ENCODE results near the gene TBC1D22B. TPM values are rescaled to one million over a fixed set of nuclear protein-coding genes. Genes with fewer than 3 reads are reported as not detected.
"Not testable (repeated sequence)": the region's sequence is repeated elsewhere in the genome, so short reads cannot be mapped to it uniquely, and the experiment has no call there.

TBC1D22B gene
- total RNA-seq, 1 experiment from 2014 or later = 6.6 TPM

DNA sequence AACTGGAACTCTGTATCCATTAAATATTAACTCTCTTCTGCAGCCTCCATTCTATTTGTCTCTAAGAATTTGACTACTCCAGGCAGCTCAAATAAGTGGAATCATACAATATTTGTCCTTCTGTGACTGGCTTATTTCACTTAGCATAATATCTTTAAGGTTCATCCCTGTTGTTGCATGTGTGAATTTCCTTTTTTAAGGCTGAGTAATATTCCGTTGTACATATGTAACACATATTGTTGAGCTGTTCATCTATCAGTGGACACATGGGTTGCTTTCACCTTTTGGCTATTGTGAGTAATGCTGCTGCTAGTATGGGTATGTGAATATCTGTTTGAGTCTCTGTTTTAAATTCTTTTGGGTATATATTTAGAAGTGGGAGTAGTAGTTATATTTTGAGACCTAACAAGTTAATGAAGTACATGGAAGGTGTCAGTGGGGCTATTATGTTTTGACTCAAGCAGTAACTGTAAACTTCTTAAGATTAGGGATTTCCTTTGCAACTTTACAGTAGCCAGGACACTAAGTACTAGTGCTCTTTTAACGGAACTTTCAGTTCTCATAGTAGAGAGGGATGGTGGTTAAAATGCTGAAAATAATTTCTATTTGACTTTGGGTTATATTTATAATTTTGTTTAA is 30.1 kb downstream of the TBC1D22B start:
- peaks cover 65% of the 10 kb centered on the region for H3K36me3 ChIP-seq
- no peaks in the 10 kb centered on the region for H3K9me3 ChIP-seq (replicated peaks)
- DNase-seq (ENCODE audit: low read depth in 1 of 2, low spot score in 2 of 2) = no peak
- no peak overlapping the region for H3K27ac ChIP-seq
- H3K4me3 ChIP-seq = no peak overlapping the region
- no peaks in the 10 kb centered on the region for H3K27me3 ChIP-seq (replicated peaks)
- H3K4me1 ChIP-seq (replicated peaks) = no peaks in the 10 kb centered on the region

DNA sequence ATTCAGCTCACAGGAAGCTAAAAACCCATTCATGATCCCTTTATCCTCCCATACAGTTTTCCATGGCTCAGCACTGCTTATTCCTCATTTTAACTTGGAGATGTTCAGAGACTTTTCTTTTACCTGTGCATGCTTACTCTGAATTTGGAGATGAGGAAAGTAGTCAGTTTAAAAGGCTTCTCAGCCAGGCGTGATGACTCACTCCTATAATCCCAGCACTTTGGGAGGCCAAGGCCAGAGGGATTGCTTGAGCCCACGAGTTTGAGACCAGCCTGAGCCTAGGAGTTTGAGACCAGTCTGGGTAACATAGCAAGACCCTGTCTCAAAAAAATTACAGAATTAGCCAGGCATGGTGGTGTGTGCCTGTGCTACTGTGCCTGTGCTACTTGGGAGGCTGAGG is 30.7 kb downstream of the TBC1D22B start:
- Histone ChIP-seq H3K27me3 (replicated peaks) (no peaks in the 10 kb centered on the region), H3K36me3 (peaks cover 62% of the 10 kb centered on the region), H3K4me1 (replicated peaks) (no peaks in the 10 kb centered on the region), H3K4me3 (no peak overlapping the region), H3K27ac (no peak overlapping the region), H3K9me3 (replicated peaks) (no peaks in the 10 kb centered on the region)
- DNase-seq (ENCODE audit: low read depth in 1 of 2, low spot score in 2 of 2) = no peak

DNA sequence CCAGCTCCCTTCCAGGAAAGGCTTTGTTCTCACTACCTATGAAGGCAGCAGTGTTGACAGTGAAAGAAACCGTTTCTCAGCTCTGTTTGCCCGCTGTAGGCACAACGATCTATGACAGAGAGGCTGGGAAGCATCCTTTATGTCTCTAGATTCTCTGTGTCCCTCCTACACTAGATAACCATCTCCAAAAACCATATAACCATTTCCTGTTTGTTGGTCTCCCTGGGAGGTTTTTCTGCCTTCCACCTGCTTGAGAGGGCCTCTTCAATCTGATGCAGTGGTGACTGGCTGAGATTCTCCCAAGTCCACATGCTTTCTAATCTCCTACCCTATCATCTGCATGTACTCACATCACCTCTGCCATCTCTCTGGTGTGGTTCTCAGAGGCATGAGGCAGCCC is 32.4 kb downstream of the TBC1D22B start:
- H3K36me3 ChIP-seq = peaks cover 59% of the 10 kb centered on the region
- H3K4me1 ChIP-seq (replicated peaks) = no peaks in the 10 kb centered on the region
- H3K27ac ChIP-seq = no peak overlapping the region
- no peaks in the 10 kb centered on the region for H3K27me3 ChIP-seq (replicated peaks)
- no peaks in the 10 kb centered on the region for H3K9me3 ChIP-seq (replicated peaks)
- H3K4me3 ChIP-seq = no peak overlapping the region
- no peak for DNase-seq (ENCODE audit: low read depth in 1 of 2, low spot score in 2 of 2)

DNA sequence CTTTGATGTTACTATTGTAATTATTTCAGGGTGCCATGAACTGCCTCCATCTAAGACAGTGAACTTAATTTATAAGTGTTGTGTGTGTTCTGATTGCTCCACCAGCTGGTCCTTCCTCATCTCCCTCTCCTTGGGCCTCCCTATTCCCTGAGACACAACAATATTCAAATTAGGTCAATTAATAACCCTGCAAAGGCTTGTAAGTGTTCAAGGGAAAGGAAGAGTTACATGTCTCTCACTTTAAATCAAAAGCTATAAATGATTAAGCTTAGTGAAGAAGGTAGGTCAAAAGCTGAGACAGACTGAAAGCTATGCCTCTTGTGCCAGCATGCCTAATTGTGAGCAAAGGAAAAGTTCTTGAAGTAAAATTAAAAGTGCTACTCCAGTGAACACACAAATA is 35.9 kb downstream of the TBC1D22B start:
- Histone ChIP-seq H3K4me1 (replicated peaks) (no peaks in the 10 kb centered on the region), H3K27ac (no peak overlapping the region), H3K27me3 (replicated peaks) (no peaks in the 10 kb centered on the region), H3K36me3 (peaks cover 52% of the 10 kb centered on the region), H3K9me3 (replicated peaks) (no peaks in the 10 kb centered on the region), H3K4me3 (no peak overlapping the region)
- no peak for DNase-seq (ENCODE audit: low read depth in 1 of 2, low spot score in 2 of 2)

DNA sequence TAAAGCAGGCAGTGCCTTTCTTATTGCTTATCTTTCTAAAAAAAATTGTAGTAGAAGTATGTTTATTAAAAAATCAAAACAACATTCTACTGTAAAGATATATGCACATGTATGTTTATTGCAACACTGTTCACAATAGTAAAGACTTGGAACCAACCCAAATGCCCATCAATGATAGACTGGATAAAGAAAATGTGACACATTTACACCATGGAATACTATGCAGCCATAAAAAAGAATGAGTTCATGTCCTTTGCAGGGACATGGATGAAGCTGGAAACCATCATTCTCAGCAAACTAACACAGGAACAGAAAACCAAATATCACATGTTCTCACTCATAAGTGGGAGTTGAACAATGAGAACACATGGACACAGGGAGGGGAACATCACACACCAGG is 40.1 kb downstream of the TBC1D22B start:
- H3K9me3 ChIP-seq (replicated peaks); H3K4me1 ChIP-seq (replicated peaks); H3K27me3 ChIP-seq (replicated peaks): not testable (repeated sequence)

DNA sequence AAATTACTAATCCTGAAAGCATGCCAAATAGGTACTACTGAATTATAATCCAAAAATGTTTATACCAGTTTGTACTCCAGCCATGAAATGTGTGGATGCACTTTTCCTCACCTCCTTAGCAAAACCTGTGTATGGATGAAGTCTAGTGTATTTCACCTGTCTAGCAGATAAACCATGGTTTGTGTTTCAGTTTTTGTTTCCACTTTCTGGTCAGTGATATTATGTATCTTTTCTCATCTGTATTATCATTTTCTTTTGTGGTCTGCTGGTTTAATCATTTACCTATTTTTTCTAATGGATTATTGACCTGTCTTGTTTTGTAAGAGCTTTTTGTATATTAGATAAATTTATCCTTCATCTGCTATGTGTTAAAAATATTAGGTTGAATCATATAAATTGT is 41.4 kb downstream of the TBC1D22B start:
- Histone ChIP-seq H3K36me3 (peaks cover 42% of the 10 kb centered on the region), H3K27me3 (replicated peaks) (no peaks in the 10 kb centered on the region), H3K9me3 (replicated peaks) (no peaks in the 10 kb centered on the region), H3K27ac (no peak overlapping the region), H3K4me3 (no peak overlapping the region), H3K4me1 (replicated peaks) (no peaks in the 10 kb centered on the region)
- no peak for DNase-seq (ENCODE audit: low read depth in 1 of 2, low spot score in 2 of 2)

More for the DNA sequence above, 40.1 kb downstream of the TBC1D22B start:
- not testable (repeated sequence) for H3K27ac ChIP-seq; H3K4me3 ChIP-seq; DNase-seq (ENCODE audit: low read depth in 1 of 2, low spot score in 2 of 2)
- H3K36me3 ChIP-seq = peaks cover 40% of the 10 kb centered on the region

DNA sequence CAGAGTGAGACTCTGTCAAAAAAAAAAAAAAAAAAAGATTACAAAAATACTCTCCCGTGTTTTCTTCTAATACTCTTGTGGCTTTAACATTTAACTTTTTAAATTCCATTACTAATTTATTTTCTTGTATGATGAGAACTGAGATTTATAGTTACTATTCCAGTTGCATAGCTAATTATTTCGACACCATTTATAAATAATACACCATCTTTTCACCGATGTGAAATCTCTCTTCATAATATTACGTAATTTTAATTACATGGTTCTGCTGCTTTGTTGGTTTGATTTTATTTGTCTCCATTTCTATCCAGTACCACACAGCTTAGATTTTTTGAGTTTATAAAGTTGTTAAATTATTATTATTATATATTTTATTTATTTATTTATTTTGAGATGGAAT is 42.4 kb downstream of the TBC1D22B start:
- no peak overlapping the region for H3K4me3 ChIP-seq
- DNase-seq (ENCODE audit: low read depth in 1 of 2, low spot score in 2 of 2) = no peak
- peaks cover 41% of the 10 kb centered on the region for H3K36me3 ChIP-seq
- no peaks in the 10 kb centered on the region for H3K9me3 ChIP-seq (replicated peaks)
- H3K27ac ChIP-seq = no peak overlapping the region
- no peaks in the 10 kb centered on the region for H3K27me3 ChIP-seq (replicated peaks)
- no peaks in the 10 kb centered on the region for H3K4me1 ChIP-seq (replicated peaks)

DNA sequence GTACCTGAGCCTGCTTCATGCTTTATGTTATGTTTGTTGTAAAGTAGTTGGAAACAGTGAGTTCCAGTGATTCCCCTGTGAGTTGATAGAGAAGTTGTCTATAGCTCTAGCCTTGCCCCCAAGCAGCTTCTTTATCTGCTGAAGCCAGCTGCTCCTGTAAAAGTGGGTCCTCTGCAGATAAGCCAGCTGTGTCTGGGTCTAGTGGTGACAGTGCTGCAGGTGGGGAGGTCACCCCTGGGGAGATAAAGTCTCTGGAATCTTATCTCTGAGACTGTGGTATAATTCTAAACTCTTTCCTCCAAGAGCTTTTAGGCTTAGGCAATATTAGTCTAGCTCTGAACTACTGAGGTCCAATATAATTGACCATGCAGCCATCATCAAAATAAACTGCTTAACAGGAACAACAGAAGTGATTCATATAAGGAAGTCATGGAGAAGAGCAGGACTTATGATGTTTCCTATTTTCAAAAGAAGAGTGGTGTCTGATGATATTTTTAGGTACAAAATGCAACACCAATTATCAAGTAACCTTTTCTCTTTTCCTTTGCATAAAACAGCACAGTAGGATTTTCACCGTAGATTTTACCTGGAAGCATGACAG is 44.6 kb downstream of the TBC1D22B start:
- no peaks in the 10 kb centered on the region for H3K4me1 ChIP-seq (replicated peaks)
- H3K4me3 ChIP-seq = no peak overlapping the region
- H3K27ac ChIP-seq = no peak overlapping the region
- peaks cover 45% of the 10 kb centered on the region for H3K36me3 ChIP-seq
- no peaks in the 10 kb centered on the region for H3K27me3 ChIP-seq (replicated peaks)
- H3K9me3 ChIP-seq (replicated peaks) = no peaks in the 10 kb centered on the region
- DNase-seq (ENCODE audit: low read depth in 1 of 2, low spot score in 2 of 2) = no peak

DNA sequence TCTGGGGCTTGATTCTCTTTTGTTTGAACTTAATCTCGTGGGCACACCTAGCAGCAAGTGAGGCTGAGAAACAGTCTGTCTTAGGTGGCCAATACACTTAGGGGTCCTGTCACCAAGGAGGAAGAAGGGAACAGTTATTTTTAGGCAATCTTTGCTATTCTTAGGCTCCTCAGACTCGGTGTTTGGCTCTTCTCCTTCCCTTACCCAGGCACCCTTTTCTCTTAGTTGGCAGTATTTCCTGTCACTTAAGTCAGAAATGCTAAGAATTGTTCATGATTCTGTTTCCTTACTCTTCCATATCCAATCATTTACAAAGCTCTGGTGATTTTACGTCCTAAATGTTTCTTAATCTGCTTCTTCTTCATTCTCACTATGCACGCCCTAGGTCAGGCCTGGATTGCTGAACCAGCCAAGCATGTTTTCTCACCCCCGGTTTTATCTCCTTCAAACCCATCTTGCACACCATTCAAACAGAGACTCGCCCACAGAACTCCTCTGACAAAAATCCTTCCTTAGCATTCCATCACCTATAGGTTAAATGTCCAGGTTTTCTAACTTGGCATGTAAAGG is 45.6 kb downstream of the TBC1D22B start:
- no peak for DNase-seq (ENCODE audit: low read depth in 1 of 2, low spot score in 2 of 2)
- H3K36me3 ChIP-seq = peaks cover 40% of the 10 kb centered on the region
- no peaks in the 10 kb centered on the region for H3K27me3 ChIP-seq (replicated peaks)
- no peaks in the 10 kb centered on the region for H3K4me1 ChIP-seq (replicated peaks)
- H3K27ac ChIP-seq = no peak overlapping the region
- H3K4me3 ChIP-seq = no peak overlapping the region
- H3K9me3 ChIP-seq (replicated peaks) = no peaks in the 10 kb centered on the region

DNA sequence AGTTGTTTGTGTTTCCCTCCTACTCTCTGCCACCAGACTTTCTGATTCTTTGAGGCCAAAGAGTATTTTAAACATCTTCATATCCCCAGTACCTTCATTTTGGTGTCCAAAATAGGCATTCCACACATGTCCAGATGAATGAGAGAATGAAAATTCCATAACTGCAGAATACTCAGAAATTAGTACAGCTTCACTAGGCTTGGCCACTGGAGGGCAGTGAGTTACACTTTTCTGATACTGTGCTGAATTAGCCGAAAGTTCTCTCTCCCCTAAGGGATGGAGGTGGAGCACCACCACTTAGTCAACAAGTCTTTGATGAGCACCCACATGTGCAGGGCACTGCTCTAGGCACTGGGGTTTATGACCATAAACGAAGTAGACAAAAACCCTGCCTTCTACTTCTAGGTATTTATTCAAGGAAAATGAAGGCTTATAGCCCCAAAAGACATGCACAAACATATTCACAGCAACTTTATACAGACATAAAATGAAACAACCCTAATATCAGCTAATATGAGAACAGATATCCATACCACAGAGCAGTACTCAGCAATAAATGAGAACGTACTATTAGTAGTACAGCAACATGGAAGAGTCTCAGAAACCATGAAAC is 46.4 kb downstream of the TBC1D22B start:
- Histone ChIP-seq H3K27me3 (replicated peaks) (no peaks in the 10 kb centered on the region), H3K36me3 (peaks cover 42% of the 10 kb centered on the region), H3K4me1 (replicated peaks) (no peaks in the 10 kb centered on the region), H3K4me3 (no peak overlapping the region), H3K27ac (no peak overlapping the region), H3K9me3 (replicated peaks) (no peaks in the 10 kb centered on the region)
- peak in 1 of 2 experiments; percentile 13 for DNase-seq (ENCODE audit: low read depth in 1 of 2, low spot score in 2 of 2)

DNA sequence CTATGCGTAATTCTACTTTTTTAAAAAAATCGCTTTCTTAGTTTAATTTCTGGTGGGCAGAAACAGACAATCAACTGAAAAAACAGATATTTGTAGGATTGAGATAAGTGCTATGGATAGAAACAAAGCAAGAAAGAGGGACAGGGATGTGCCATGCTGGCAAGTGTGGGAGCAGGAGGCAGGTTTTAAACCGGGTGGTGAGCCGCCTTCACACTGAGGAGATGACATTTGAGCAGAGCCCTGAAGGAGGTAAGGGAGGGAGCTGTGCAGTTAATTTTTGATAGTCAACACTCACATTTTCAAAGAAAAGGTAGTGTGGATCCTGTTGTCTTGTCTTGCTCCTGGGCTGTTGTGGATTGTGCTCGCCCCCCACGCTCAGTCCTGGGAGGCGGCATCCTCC is 47.2 kb downstream of the TBC1D22B start:
- Histone ChIP-seq H3K36me3 (peaks cover 44% of the 10 kb centered on the region), H3K4me3 (no peak overlapping the region), H3K27ac (no peak overlapping the region), H3K27me3 (replicated peaks) (no peaks in the 10 kb centered on the region), H3K4me1 (replicated peaks) (no peaks in the 10 kb centered on the region), H3K9me3 (replicated peaks) (no peaks in the 10 kb centered on the region)
- DNase-seq (ENCODE audit: low read depth in 1 of 2, low spot score in 2 of 2) = no peak

DNA sequence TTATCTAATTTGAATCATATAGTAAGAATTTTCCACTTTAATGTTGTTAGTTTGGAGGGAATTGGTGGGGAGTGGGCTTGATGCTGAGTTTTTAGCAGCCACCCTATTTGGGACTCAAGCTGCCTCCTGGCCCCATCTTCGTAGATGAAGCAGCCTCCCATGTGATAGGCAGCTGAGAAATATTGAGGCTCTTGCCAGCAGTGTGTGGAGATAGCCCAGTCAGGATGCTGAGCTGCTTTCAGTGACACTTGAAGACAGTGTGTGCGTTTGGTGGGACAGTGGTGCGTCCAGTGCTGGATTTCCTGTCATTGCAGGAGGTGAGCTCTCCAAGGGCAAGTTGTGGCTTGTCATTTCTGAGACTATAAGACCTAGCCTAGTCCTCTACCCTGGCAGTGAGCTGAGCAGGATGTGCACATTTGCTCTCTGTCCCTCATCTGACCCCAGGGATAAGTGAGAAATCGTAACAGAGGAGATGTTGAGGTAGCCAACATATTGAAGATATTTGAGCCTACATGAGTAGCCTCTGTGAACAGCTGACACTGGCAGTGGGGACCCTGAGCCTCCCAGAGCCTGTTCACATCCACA is 48.4 kb downstream of the TBC1D22B start:
- Histone ChIP-seq H3K4me3 (no peak overlapping the region), H3K9me3 (replicated peaks) (no peaks in the 10 kb centered on the region), H3K27me3 (replicated peaks) (no peaks in the 10 kb centered on the region), H3K36me3 (peaks cover 44% of the 10 kb centered on the region), H3K27ac (no peak overlapping the region), H3K4me1 (replicated peaks) (no peaks in the 10 kb centered on the region)
- no peak for DNase-seq (ENCODE audit: low read depth in 1 of 2, low spot score in 2 of 2)

DNA sequence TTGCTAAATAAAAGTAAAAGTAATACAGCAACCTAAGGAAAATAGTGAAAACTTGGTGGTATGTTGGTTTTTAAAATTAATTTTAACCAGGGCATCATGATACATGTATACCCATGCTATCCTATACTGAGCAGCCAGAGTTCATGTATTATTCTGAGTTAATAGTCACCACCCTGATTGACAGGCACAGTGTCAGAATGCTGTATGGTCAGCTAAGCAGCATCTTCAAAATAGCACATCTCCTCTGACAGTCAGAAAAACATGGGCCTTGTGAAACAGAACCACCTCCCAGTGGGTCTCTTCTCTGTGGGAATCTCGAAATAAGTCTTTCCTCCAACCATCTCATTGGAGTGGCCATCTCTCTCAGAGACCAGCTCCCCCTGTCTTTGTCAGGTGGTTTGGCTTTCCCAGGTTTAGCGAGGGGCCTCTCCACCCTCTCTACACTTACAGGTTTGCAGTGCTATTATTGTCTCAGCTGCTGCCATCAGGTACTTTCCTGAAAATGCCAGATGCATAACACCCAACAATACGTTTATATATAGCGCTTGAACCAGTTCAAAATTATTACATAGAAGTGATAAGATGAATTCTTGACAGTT is 49.2 kb downstream of the TBC1D22B start:
- Histone ChIP-seq H3K36me3 (peaks cover 44% of the 10 kb centered on the region), H3K4me3 (no peak overlapping the region), H3K9me3 (replicated peaks) (no peaks in the 10 kb centered on the region), H3K27me3 (replicated peaks) (no peaks in the 10 kb centered on the region), H3K27ac (no peak overlapping the region), H3K4me1 (replicated peaks) (peaks cover 6% of the 10 kb centered on the region)
- DNase-seq (ENCODE audit: low read depth in 1 of 2, low spot score in 2 of 2) = no peak

DNA sequence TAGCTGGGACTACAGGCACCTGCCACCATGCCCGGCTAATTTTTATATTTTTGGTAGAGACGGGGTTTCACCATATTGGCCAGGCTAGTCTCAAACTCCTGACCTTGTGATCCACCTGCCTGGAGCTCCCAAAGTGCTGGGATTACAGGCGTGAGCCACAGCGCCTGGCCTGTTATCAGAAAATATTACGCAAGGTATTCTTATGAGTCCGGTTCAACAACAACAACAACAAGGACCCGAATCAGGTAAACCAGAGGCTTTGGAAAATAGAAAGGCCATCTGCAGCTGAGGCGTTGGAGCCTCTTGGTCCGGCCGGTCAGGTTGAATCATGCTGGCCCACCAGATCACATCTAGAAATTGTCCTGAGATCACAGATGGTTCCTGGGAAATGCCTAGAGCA is 49.9 kb downstream of the TBC1D22B start:
- H3K36me3 ChIP-seq = peaks cover 39% of the 10 kb centered on the region
- not testable (repeated sequence) for H3K9me3 ChIP-seq (replicated peaks); H3K27ac ChIP-seq; H3K4me3 ChIP-seq; DNase-seq (ENCODE audit: low read depth in 1 of 2, low spot score in 2 of 2); H3K27me3 ChIP-seq (replicated peaks)
- H3K4me1 ChIP-seq (replicated peaks) = peaks cover 13% of the 10 kb centered on the region
